ENCODE results near the gene EPHB6. TPM values are rescaled to one million over a fixed set of nuclear protein-coding genes. Genes with fewer than 3 reads are reported as not detected.

EPHB6 gene
- total and polyA plus RNA-seq, 2 donors = 10.8 to 23.4 TPM

DNA sequence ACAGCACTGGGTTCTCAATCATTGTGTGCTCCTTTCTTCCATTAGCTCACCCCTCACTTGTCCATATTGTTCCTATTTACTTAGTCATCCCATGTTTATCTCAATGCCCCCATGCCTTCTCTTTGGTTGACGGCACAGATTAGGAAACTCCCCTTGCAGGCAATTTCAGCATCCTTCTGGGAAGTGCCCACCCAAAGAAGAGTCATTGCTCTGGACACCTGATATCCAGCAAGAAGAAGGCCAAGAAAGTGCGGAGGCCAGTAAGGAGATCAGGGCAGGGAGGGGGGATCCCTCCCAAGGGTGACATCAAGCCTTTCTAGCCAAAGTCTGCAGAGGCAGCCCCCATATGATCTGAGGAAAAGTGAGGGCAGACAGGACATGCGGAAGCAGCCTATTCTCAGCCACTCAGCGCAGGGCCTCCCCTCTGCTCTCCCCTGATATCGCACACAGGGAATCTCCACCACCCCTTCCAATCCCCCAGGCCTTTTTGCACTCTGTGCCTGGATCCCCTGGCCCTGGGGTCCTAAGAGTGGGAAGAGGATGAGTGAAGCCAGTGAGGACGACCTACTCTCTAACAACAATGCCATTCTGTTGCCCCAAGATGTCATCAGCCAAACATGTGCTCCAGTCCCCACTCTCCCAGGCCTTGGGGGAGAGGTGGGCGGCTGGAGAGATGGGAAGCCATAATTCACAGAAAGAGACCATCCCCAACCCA lies 28.9 kb downstream of the EPHB6 start:
- H3K4me1 ChIP-seq (ENCODE audit: insufficient read depth) = no peaks in the 10 kb centered on the region
- 74% methylated on average over 7 of the region's 7 CpGs for WGBS
- H3K4me3 ChIP-seq (ENCODE audit: low read depth, low read length) = no peak overlapping the region
- DNase-seq (ENCODE audit: extremely low spot score) = no peak
- H3K27ac ChIP-seq (ENCODE audit: low read depth) = no peak overlapping the region
- H3K36me3 ChIP-seq (ENCODE audit: insufficient read depth) = no peaks in the 10 kb centered on the region

DNA sequence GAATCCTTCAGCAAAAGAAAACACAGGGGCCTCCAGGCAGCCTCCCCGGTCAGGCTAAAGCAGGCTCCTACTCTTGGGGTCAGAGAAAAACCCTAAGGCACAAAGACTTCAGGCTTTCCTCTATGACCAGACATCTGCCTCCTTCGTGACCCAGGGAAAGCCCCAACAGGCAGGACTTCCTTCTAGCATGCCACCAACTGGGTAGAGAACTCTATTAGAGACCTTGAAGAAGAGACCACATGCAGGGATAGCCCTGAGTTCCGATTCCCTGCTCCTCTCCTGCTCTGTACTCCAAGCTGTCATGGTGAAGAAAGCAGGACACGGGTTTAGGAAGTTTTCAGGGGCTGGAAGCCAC lies 29.4 kb downstream of the EPHB6 start:
- no peaks in the 10 kb centered on the region for H3K36me3 ChIP-seq (ENCODE audit: insufficient read depth)
- no peaks in the 10 kb centered on the region for H3K4me1 ChIP-seq (ENCODE audit: insufficient read depth)
- no peak for DNase-seq (ENCODE audit: extremely low spot score)
- WGBS = 81% methylated on average over 4 of the region's 4 CpGs
- H3K27ac ChIP-seq (ENCODE audit: low read depth) = no peak overlapping the region
- no peak overlapping the region for H3K4me3 ChIP-seq (ENCODE audit: low read depth, low read length)

DNA sequence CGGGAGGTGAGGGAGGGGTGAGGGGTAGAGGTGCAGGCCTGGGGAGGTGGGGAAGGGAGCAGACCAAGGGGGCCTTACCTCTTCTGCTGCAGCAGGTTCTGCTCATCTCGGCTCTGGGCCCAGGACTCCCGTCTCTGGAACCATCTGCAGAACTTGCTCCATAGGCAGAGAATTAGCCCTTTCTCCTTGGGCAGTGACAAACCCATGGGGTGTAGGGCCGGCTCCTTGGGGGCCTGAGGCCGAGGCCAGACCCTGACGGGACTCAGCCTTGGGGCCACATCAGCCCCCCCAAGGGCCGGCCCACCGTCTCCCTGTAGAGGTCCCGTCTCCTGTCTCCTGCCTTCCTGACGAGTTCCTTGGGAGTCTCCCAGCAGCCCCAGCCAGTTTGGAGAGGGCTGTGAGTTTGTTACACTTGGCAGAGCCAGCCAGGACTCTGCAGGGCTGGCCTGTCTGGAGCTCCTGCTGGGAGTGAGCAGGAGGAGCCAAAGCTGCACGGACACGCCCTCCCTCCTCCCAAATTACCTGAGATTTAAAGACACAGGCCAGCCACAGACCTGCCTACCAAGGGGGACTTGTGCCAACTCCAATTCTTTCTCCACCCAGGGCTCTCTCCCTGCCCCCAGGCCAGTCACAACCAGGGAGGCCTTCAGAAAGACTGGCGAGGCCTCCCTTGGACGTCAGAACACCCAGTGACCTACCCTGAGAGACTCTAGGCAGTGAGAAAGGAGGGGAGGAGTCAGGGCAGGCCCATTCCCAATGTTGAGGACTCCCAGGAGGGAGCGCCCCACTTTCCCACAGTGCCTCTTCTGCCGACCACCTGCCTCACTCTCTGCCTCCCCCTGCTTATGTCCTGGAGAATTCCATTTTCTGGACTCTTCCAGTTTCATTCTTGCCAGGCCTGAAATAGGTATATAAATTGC lies 30.7 kb downstream of the EPHB6 start, which contains the start of gene TRPV6:
Gene TRPV6, minus strand, starts transcription at position 435 of the 920 bp plus-strand sequence.
- no peak for DNase-seq (ENCODE audit: extremely low spot score)
- 57% methylated on average over 16 of the region's 16 CpGs for WGBS
- Histone ChIP-seq H3K4me1 (ENCODE audit: insufficient read depth) (no peaks in the 10 kb centered on the region), H3K4me3 (ENCODE audit: low read depth, low read length) (no peak within 1 kb of the TSS), H3K36me3 (ENCODE audit: insufficient read depth) (no peaks in the 10 kb centered on the region), H3K27ac (ENCODE audit: low read depth) (no peak within 1 kb of the TSS)

DNA sequence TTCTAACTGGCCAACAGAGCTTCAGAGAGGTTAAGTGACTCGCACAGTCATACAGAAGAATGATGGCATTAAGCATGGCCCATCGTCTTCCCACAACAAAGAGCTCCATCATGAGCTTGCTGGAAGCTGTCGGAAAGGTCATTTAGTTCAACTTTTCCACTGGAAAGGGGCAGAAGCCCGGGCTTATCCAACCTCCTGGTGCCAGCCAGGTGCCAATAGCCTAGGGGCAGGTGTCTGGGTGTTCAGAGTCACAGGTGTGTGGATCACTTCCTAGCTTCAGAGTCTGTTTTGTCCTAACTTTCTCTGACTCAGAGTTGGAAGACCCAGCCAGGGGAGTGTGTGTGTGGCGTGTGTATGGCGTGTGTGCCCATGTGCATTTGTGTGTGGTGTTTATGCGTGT lies 32.0 kb downstream of the EPHB6 start:
- no peak overlapping the region for H3K27ac ChIP-seq (ENCODE audit: low read depth)
- H3K4me1 ChIP-seq (ENCODE audit: insufficient read depth) = no peaks in the 10 kb centered on the region
- no peaks in the 10 kb centered on the region for H3K36me3 ChIP-seq (ENCODE audit: insufficient read depth)
- H3K4me3 ChIP-seq (ENCODE audit: low read depth, low read length) = no peak overlapping the region
- WGBS = 84% methylated on average over 7 of the region's 7 CpGs
- no peak for DNase-seq (ENCODE audit: extremely low spot score)

DNA sequence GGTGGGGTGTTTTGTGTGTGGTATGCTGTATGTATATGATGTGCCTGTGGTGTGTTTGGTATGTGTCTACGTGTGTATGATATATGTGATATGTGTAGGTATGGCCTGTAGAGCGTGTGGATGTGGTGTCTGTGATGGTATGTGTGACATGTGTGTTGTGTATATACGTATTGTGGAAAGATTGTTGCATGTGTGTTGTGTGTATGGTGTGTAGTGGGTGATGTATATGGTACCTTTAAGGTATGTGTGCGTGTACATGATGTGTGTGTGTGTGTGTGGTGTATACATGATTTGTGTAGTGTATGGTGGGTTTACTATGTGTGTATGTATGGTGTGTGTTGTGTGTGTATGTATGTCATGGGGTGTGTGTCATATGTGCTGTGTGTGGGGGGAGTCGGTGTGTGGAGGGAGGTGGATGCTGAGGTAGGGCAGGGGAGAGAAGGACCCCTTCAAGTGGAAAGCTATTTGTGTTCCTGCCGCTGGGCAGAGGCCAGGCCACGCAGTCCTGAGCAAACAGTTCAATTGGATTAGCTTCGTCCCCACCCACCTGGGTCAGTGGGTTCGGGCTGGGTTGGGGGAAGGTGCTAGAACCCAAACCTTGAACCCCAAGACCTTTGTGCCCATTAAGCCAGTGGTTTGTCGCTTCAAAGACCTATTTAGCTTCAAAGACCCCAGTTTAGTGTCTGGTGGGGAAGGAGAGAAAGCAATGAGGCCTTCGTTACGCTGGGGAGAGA lies 32.6 kb downstream of the EPHB6 start:
- H3K36me3 ChIP-seq (ENCODE audit: insufficient read depth) = no peaks in the 10 kb centered on the region
- no peak for DNase-seq (ENCODE audit: extremely low spot score)
- no peak overlapping the region for H3K4me3 ChIP-seq (ENCODE audit: low read depth, low read length)
- no peak overlapping the region for H3K27ac ChIP-seq (ENCODE audit: low read depth)
- no peaks in the 10 kb centered on the region for H3K4me1 ChIP-seq (ENCODE audit: insufficient read depth)
- 87% methylated on average over 12 of the region's 12 CpGs for WGBS

DNA sequence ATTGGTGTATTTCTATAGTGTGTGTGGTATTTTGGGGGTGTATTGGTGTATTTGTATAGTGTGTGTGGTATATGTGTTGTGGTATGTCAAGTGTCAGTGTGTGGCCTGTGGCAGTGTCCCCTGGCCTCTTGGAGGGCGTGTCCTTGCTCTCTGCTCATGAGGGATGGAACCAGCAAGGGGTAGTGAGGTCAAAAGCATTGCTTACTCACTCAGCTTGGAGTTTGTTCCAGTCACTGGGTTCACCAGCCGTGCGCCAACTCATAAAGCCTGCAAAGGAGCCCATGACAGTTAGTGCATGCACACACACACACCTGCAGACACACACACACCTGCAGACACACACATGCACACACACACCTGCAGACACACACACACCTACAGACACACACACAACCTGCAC lies 34.9 kb downstream of the EPHB6 start:
- Histone ChIP-seq H3K4me3 (ENCODE audit: low read depth, low read length) (no peak overlapping the region), H3K4me1 (ENCODE audit: insufficient read depth) (no peaks in the 10 kb centered on the region), H3K36me3 (ENCODE audit: insufficient read depth) (no peaks in the 10 kb centered on the region), H3K27ac (ENCODE audit: low read depth) (no peak overlapping the region)
- WGBS = 69% methylated on average over 3 of the region's 3 CpGs
- DNase-seq (ENCODE audit: extremely low spot score) = no peak

DNA sequence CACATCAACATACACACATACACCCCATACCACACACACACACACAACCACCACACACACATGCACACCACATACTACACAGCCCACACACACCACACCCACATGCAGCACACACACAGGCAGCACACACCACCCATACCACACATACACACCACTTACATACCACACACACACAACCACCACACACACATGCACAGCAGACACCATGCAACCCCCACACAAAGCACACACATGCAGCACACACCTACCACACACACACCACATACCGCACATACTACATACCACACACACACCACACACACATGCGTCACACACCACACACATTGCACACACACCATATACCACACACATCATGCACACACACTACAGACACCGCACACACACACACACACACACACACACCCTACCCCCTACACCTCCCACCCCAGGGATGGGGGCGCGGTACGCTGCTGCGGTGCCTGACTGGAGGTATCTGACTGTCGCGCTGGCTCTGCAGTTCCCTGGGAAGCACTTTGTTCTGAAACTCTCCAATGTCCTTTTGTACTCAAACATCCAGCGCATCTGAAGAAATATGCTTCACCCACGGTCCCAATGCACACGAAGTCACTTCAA lies 36.1 kb downstream of the EPHB6 start:
- Histone ChIP-seq H3K4me1 (ENCODE audit: insufficient read depth) (no peaks in the 10 kb centered on the region), H3K36me3 (ENCODE audit: insufficient read depth) (no peaks in the 10 kb centered on the region), H3K4me3 (ENCODE audit: low read depth, low read length) (no peak overlapping the region), H3K27ac (ENCODE audit: low read depth) (no peak overlapping the region)
- no peak for DNase-seq (ENCODE audit: extremely low spot score)
- WGBS = 84% methylated on average over 12 of the region's 12 CpGs

DNA sequence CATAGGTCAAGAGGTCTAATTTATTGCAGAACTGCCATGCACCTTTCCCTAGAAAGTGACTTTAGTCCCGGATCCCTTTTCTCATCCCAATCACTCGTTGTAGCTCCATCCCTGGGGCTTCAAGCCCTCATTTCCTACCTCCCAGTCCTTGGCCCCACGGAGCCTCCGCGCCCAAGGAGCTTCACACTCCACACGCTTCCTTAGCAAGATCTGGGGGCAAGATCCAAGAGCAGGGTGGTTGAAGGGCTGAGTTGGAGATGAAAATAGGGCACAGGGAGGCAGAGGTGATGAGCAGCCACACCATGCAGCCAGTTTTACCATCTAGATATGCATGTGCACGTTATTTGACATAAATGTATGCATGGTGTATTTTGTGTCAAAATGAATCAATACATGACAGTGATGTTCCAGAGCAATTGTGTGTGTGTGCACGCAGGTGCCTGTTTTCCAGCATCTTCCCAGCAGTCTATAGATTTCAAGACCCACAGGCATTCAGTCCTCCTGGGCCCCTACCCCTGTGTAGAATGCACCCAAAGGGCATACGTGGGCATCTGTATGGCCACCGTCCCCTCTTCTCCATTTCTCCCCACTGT lies 36.7 kb downstream of the EPHB6 start:
- Histone ChIP-seq H3K36me3 (ENCODE audit: insufficient read depth) (no peaks in the 10 kb centered on the region), H3K4me1 (ENCODE audit: insufficient read depth) (no peaks in the 10 kb centered on the region), H3K4me3 (ENCODE audit: low read depth, low read length) (no peak overlapping the region), H3K27ac (ENCODE audit: low read depth) (no peak overlapping the region)
- WGBS = 85% methylated on average over 10 of the region's 10 CpGs
- no peak for DNase-seq (ENCODE audit: extremely low spot score)

DNA sequence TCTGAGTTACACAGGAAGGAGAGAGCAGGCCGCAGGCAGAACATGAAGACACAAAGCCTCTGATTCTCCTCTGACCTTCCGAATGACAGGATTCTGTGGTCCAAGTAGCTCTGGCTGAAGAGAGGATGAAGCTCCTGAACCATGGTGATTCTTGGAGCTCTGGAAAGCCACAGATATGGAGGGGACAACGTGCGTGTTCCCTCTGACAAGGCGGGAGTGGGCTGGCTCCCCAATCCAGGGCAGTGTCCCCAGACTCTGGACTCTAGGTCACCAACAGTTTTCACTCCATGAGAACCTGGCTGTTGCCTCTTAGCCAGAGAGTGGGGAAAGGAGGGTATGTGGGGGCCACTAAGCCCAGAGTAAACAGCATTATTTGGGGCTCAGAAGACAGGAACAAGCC lies 38.1 kb downstream of the EPHB6 start:
- Histone ChIP-seq H3K4me3 (ENCODE audit: low read depth, low read length) (no peak overlapping the region), H3K27ac (ENCODE audit: low read depth) (no peak overlapping the region), H3K4me1 (ENCODE audit: insufficient read depth) (no peaks in the 10 kb centered on the region), H3K36me3 (ENCODE audit: insufficient read depth) (no peaks in the 10 kb centered on the region)
- DNase-seq (ENCODE audit: extremely low spot score) = no peak
- 90% methylated on average over 5 of the region's 5 CpGs for WGBS

DNA sequence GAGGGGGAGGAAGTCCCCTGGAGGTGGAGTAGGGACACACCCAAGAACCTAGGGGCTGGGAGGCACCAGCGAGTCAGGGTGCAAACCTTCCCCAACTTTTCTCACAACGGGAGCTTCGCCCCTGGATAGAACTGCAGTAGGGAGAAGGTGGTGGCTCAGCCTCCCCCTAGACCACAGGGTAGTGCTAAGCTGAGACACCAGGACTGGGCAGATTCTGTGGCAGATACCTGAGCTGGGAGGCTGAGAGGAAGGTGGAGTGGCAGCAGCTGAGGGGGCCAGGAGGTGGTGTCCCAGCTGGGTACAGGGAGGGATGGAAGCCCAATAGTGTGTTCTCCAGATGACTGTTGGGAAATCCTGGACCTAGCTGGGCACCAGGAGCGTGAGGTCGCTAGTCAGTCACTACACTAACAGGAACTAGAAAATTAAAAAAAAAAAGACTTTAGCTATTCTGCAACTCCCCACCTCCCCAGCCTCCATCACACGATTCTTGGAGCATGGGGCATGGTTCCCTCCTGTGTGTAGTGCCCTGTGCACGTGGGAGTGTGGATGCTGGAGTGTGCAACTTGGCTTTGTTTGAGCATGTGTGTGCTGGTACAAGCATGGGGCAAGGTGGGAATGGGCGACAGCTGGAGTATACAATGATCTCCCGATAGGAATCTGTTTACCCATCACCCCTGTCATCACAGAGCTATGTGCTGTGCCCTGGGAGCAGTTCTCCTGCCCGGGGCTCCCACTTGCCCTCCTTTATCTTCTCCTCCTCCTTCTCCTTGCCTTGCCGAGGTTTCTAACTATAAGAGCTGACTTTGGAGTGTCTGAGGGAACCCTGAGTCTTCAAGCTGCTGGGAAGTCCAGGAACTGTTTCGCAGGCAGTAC lies 39.5 kb downstream of the EPHB6 start:
- DNase-seq (ENCODE audit: extremely low spot score) = no peak
- no peaks in the 10 kb centered on the region for H3K36me3 ChIP-seq (ENCODE audit: insufficient read depth)
- 68% methylated on average over 12 of the region's 12 CpGs for WGBS
- no peak overlapping the region for H3K27ac ChIP-seq (ENCODE audit: low read depth)
- H3K4me1 ChIP-seq (ENCODE audit: insufficient read depth) = no peaks in the 10 kb centered on the region
- H3K4me3 ChIP-seq (ENCODE audit: low read depth, low read length) = no peak overlapping the region

DNA sequence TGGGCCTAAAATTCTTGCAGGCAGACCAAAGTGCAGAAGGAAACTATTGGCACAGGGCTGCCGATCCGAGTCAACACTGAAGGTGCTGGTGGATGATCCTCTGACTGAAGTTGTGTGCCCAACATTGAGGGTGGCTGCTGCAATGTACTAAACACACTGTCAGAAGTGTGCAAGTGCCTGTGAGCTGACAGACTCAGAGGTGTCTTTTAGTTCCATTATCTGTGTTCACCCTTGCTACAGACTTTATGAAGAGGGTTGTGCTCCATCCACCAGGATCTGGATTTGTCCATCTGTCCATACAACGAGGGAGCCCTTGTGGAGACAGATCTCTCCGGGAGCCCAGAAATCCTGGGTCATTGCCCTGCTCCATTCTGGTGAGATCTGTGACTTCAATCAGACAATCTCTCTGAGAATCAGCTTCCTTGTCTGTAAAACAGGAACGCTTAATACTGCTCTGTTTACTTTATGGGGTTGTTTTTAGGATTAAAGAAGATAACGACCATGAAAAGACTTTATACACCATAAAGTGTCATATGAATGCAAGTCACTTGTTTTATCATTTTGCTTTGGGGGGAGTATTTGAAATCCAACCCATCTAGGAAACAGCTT lies 40.2 kb downstream of the EPHB6 start:
- no peak for DNase-seq (ENCODE audit: extremely low spot score)

DNA sequence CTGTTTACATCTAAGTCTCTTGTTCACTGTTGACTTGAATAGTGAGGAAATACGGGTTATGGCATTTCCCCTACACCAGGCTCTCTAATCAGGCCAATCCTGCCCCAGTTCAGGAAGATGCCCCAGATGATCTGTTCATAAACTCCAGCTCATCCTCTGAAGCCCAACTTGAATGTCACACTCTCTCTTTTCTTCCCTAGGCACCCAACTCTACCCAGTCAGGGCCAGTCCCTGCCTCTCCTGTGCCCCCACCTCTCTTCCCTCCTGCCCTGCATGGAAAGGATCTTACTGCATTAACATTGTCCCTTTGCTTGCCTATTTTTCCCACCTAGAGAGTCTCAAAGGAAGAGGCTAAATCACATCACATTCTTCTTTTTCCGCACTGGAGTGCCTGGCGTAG lies 41.3 kb downstream of the EPHB6 start:
- H3K4me1 ChIP-seq (ENCODE audit: insufficient read depth) = no peaks in the 10 kb centered on the region
- no peak overlapping the region for H3K27ac ChIP-seq (ENCODE audit: low read depth)
- WGBS = 83% methylated on average over 3 of the region's 3 CpGs
- DNase-seq (ENCODE audit: extremely low spot score) = no peak
- H3K36me3 ChIP-seq (ENCODE audit: insufficient read depth) = no peaks in the 10 kb centered on the region
- no peak overlapping the region for H3K4me3 ChIP-seq (ENCODE audit: low read depth, low read length)

More for the DNA sequence above, 40.2 kb downstream of the EPHB6 start:
- no peaks in the 10 kb centered on the region for H3K36me3 ChIP-seq (ENCODE audit: insufficient read depth)
- H3K4me1 ChIP-seq (ENCODE audit: insufficient read depth) = no peaks in the 10 kb centered on the region
- 26% methylated on average over 6 of the region's 6 CpGs for WGBS
- no peak overlapping the region for H3K27ac ChIP-seq (ENCODE audit: low read depth)
- H3K4me3 ChIP-seq (ENCODE audit: low read depth, low read length) = no peak overlapping the region
